Liver (tissue), 9 donors: ENCODE data around the gene ITPRID1. TPM values are rescaled to one million over a fixed set of nuclear protein-coding genes. Genes with fewer than 3 reads are reported as not detected.

Source experiments
- DNase-seq: peaks from one replicate; pipeline ENCODE4 v3.0.0-alpha.2; 2017; ENCODE audit warnings: low spot score
- H3K27ac ChIP-seq, 2 donors: one replicate each; pipeline ENCODE4 v1.7.0; 2013; ENCODE audit warnings: inconsistent platforms in 2 of 2, low read length in 2 of 2, control low read depth in 1 of 2, low read depth in 1 of 2, mild to moderate bottlenecking in 1 of 2
- H3K27me3 ChIP-seq, 4 donors: one replicate each; pipeline versions ENCODE4 v1.6.1 to v1.7.0; 2013; ENCODE audit warnings: low read length in 3 of 4, inconsistent platforms in 1 of 4, mild to moderate bottlenecking in 1 of 4, moderate library complexity in 1 of 4; ENCODE audit not compliant: control insufficient read depth in 4 of 4, insufficient read depth in 4 of 4
- H3K36me3 ChIP-seq, 4 donors: one replicate each; pipeline versions ENCODE4 v1.6.1 to v1.7.0; 2013; ENCODE audit warnings: low read length in 3 of 4, mild to moderate bottlenecking in 3 of 4, low read depth in 1 of 4, moderate library complexity in 1 of 4; ENCODE audit not compliant: control insufficient read depth in 4 of 4, insufficient read depth in 3 of 4
- H3K4me1 ChIP-seq, 4 donors: one replicate each; pipeline versions ENCODE4 v1.6.1 to v1.7.0; 2013; ENCODE audit warnings: low read length in 3 of 4, mild to moderate bottlenecking in 3 of 4, moderate library complexity in 1 of 4; ENCODE audit not compliant: control insufficient read depth in 4 of 4, insufficient read depth in 4 of 4
- H3K4me3 ChIP-seq, 3 donors: one replicate each; pipeline versions ENCODE4 v1.6.1 to v1.7.0; 2013; ENCODE audit warnings: low read length in 3 of 3, control low read depth in 1 of 3, low read depth in 1 of 3, mild to moderate bottlenecking in 1 of 3
- H3K9ac ChIP-seq, 2 donors: one replicate each; pipeline ENCODE4 v1.7.0; 2013; ENCODE audit warnings: low read length in 2 of 2, mild to moderate bottlenecking in 2 of 2, moderate library complexity in 2 of 2, control low read depth in 1 of 2, low read depth in 1 of 2
- H3K9me3 ChIP-seq, 4 donors: one replicate each; pipeline versions ENCODE4 v1.6.1 to v1.7.0; 2013; ENCODE audit warnings: low read length in 3 of 4; ENCODE audit not compliant: control insufficient read depth in 4 of 4
- ATF3 ChIP-seq: IDR thresholded peaks from 2 replicates; pipeline ENCODE4 v1.6.1; 2016; ENCODE audit warnings: antibody characterized with exemption
- CTCF ChIP-seq: fragments of 150-350 bp; IDR thresholded peaks from 2 replicates; pipeline ENCODE4 v1.5.1; 2017; ENCODE audit warnings: improper control_type of control experiment, low read depth, low read length; ENCODE audit not compliant: missing input control
- EGR1 ChIP-seq, 2 donors: IDR thresholded peaks; 2 replicates each; pipeline ENCODE4 v1.6.1; 2016 to 2018; ENCODE audit warnings: antibody characterized with exemption in 2 of 2, low read depth in 2 of 2
- FOXA1 ChIP-seq: IDR thresholded peaks from 2 replicates; pipeline ENCODE4 v1.6.1; 2016; ENCODE audit warnings: antibody characterized with exemption
- FOXA2 ChIP-seq: IDR thresholded peaks from 2 replicates; pipeline ENCODE4 v1.6.1; 2016; ENCODE audit warnings: antibody characterized with exemption
- GABPA ChIP-seq, 2 donors: IDR thresholded peaks in 1 of 2; conservative IDR thresholded peaks in 1 of 2; 2 replicates each; pipeline ENCODE4 v1.6.1; 2016; ENCODE audit warnings: antibody characterized with exemption in 2 of 2, mild to moderate bottlenecking in 1 of 2, moderate library complexity in 1 of 2
- HNF4A ChIP-seq, 2 donors: conservative IDR thresholded peaks; 2 replicates each; pipeline ENCODE4 v1.6.1; 2016; ENCODE audit warnings: antibody characterized with exemption in 2 of 2, mild to moderate bottlenecking in 2 of 2
- HNF4G ChIP-seq: IDR thresholded peaks from 2 replicates; pipeline ENCODE4 v1.6.1; 2016; ENCODE audit warnings: antibody characterized with exemption
- JUND ChIP-seq, 2 donors: IDR thresholded peaks; 2 replicates each; pipeline ENCODE4 v1.6.1; 2016; ENCODE audit warnings: antibody characterized with exemption in 2 of 2
- MAX ChIP-seq: IDR thresholded peaks from 2 replicates; pipeline ENCODE4 v1.6.1; 2016; ENCODE audit warnings: antibody characterized with exemption
- NR2F2 ChIP-seq: IDR thresholded peaks from 2 replicates; pipeline ENCODE4 v1.6.1; 2016; ENCODE audit warnings: antibody characterized with exemption
- RAD21 ChIP-seq, 2 donors: IDR thresholded peaks; 2 replicates each; pipeline ENCODE4 v1.6.1; 2016; ENCODE audit warnings: antibody characterized with exemption in 2 of 2, mild to moderate bottlenecking in 2 of 2
- REST ChIP-seq: IDR thresholded peaks from 2 replicates; pipeline ENCODE4 v1.6.1; 2016; ENCODE audit warnings: antibody characterized with exemption, mild to moderate bottlenecking
- SP1 ChIP-seq: IDR thresholded peaks from 2 replicates; pipeline ENCODE4 v1.6.1; 2018; ENCODE audit warnings: antibody characterized with exemption, mild to moderate bottlenecking
- TAF1 ChIP-seq: conservative IDR thresholded peaks from 2 replicates; pipeline ENCODE4 v1.6.1; 2016; ENCODE audit warnings: antibody characterized with exemption, mild to moderate bottlenecking
- YY1 ChIP-seq: IDR thresholded peaks from 2 replicates; pipeline ENCODE4 v1.6.1; 2016; ENCODE audit warnings: antibody characterized with exemption, mild to moderate bottlenecking
- ZBTB33 ChIP-seq: IDR thresholded peaks from 2 replicates; pipeline ENCODE4 v1.6.1; 2016; ENCODE audit warnings: antibody characterized with exemption
- WGBS: extraction: QIAGEN DNeasy Blood & Tissue Kit; methylation state at CpG from one replicate; pipeline ENCODE4 v1.1.7; 2013; 5-methylcytosine and 5-hydroxymethylcytosine counted together
- polyA plus RNA-seq, 2 donors: library from polyadenylated mRNA; stranded (reverse) in 1 of 2; unstranded in 1 of 2; fragments of 200-250 nt in 1 of 2; fragments of >200 nt in 1 of 2; fragmentation: Nextera tagmentation in 1 of 2; extraction: Ambion mirVana in 1 of 2; gene quantifications; one replicate each; pipeline versions ENCODE4 v1.2.1 to v1.2.3, GENCODE V29; 2013 to 2015
- total RNA-seq, 2 donors: library from RNA; depleted of rRNA; stranded (reverse); fragments of >200 nt; gene quantifications; one replicate each; pipeline ENCODE4 v1.2.3, GENCODE V29; 2014
- donor health status: healthy.
- donor health status: healthy.
- donor health status: healthy.
- donor health status: healthy.
- donor health status: healthy.

ITPRID1 gene
- total and polyA plus RNA-seq, 4 donors, result not detected

GRCh38 chr7:31545549-31545948, 31.7 kb downstream of the ITPRID1 start:
- H3K4me1 ChIP-seq, result no peaks in the 10 kb centered on the region
- 42% methylated on average over 1 of the region's 1 CpG for WGBS
- no peak overlapping the region for H3K9ac ChIP-seq
- TF ChIP-seq FOXA1, result no peak
- no peak for DNase-seq
- no peak overlapping the region for H3K27ac ChIP-seq
- H3K27me3 ChIP-seq, result no peaks in the 10 kb centered on the region
- H3K36me3 ChIP-seq, result no peaks in the 10 kb centered on the region
- H3K9me3 ChIP-seq, result no peaks in the 10 kb centered on the region
- H3K4me3 ChIP-seq, result no peak overlapping the region

GRCh38 chr7:31549611-31550010, 35.7 kb downstream of the ITPRID1 start:
- no peak overlapping the region for H3K9ac ChIP-seq
- no peaks in the 10 kb centered on the region for H3K36me3 ChIP-seq
- no peak overlapping the region for H3K4me3 ChIP-seq
- no peaks in the 10 kb centered on the region for H3K9me3 ChIP-seq
- H3K27me3 ChIP-seq, result peaks cover 0 to 2% (median 0%) of the 10 kb centered on the region in 4 donors
- DNase-seq, result no peak
- H3K27ac ChIP-seq, result no peak overlapping the region
- no peak for TF ChIP-seq HNF4A (conservative IDR thresholded peaks at IDR 0.05)
- no peak for TF ChIP-seq CTCF
- TF ChIP-seq RAD21 (IDR thresholded peaks at IDR 0.05), result no peak
- TF ChIP-seq FOXA1, result no peak
- no peak for TF ChIP-seq SP1
- TF ChIP-seq YY1, result no peak
- no peak for TF ChIP-seq ATF3
- TF ChIP-seq JUND (IDR thresholded peaks at IDR 0.05), result no peak
- TF ChIP-seq TAF1, result no peak
- TF ChIP-seq FOXA2, result no peak
- TF ChIP-seq REST, result no peak
- no peak for TF ChIP-seq ZBTB33
- no peak for TF ChIP-seq NR2F2
- no peak for TF ChIP-seq MAX
- TF ChIP-seq GABPA (IDR thresholded peaks at IDR 0.05 in 1 of 2, conservative IDR thresholded peaks at IDR 0.05 in 1 of 2), result no peak
- no peak for TF ChIP-seq EGR1 (IDR thresholded peaks at IDR 0.05; ENCODE audit: low read depth in 2 of 2)
- no peak for TF ChIP-seq HNF4G
- H3K4me1 ChIP-seq, result no peaks in the 10 kb centered on the region
